ENCODE measurements around the gene ZC3H8. TPM values are rescaled to one million over a fixed set of nuclear protein-coding genes. Genes with fewer than 3 reads are reported as not detected.

Gene ZC3H8
- total RNA-seq, 1 experiment from 2014 or later, result 3.4 TPM

DNA sequence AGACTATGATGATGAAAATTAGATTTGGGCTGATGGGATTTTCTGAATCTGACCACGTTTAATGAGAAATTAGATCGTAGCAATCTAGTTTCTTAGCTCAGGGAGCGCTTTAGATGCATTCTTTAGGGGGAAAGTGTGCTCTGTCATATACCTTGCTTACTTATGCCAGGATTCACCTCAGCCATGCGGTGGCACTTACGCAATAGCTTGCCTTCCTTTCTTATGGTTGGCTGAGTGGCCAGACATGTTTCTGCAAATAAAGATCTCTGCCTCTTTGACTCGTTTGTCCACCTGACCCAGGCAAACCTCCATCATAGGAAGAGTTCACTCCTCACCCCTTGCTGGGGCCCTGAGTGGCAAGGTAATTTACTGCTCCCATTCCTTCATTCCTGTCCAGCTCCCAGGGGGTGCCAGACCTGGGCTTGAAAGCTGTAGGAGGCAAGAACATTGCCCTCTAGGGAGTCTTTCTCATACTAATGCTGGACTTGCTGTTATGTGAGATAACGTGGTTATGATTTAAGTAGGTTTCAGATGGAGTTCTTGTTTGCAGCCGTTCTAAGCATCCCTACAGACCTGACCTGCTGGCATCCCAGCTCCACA is 59.6 kb downstream of the ZC3H8 start:
- no peak for DNase-seq (ENCODE audit: low read depth)

GRCh38 chr2:112194482-112194881 is 60.4 kb downstream of the ZC3H8 start:
- no peak for DNase-seq (ENCODE audit: low read depth)

GRCh38 chr2:112194028-112194427 is 60.8 kb downstream of the ZC3H8 start:
- DNase-seq (ENCODE audit: low read depth), result no peak

DNA sequence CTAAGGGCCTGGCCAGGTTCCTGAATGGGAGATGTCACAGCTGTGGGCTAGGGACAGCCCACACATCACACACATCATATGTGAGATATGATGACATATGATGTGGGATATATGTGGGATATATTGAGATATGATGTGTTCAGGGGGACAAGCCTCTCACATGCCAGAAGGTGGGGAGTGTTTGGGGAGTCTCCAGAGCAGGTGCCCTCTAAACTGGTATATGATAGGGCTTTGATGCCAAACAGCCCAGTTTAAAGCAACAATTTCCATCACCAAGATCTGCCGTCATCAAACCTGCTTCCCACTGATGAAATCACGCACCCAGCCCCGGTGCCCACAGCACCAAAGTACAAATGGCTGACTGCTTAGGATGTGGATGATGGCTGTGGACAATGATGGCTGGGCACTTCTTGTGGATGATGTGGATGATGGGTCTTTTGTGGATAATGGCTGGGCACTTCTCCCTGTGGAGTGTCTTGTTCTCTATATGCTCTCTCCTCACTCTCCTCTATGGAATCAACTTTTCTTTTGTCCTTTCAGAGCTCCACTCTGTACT is 65.8 kb downstream of the ZC3H8 start:
- DNase-seq (ENCODE audit: low read depth), result no peak

GRCh38 chr2:112187805-112188596 is 66.8 kb downstream of the ZC3H8 start:
- DNase-seq (ENCODE audit: low read depth), result no peak

GRCh38 chr2:112187046-112187715 is 67.7 kb downstream of the ZC3H8 start:
- DNase-seq (ENCODE audit: low read depth), result no peak

GRCh38 chr2:112185131-112185530 is 69.7 kb downstream of the ZC3H8 start:
- DNase-seq (ENCODE audit: low read depth), result no peak

DNA sequence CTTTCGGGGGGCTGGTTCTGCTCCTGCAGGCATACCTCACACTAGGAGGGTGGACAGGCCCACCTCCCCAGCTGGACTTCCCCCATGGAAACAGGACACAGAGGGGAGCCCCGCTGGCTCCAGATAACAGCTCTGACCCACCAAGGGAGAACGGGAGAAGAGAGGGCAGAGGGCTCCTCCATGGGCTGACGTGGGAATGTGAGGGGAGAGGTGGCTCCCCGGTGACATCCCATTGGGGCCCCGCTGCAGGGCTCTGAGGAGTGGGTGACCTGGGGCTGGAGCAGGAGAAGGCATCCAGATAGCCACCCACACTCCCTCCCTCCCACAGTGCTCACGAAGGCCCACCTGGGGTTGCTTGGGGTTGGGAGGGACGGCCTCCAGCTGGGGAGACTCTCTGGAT is 70.7 kb downstream of the ZC3H8 start:
- no peak for DNase-seq (ENCODE audit: low read depth)

DNA sequence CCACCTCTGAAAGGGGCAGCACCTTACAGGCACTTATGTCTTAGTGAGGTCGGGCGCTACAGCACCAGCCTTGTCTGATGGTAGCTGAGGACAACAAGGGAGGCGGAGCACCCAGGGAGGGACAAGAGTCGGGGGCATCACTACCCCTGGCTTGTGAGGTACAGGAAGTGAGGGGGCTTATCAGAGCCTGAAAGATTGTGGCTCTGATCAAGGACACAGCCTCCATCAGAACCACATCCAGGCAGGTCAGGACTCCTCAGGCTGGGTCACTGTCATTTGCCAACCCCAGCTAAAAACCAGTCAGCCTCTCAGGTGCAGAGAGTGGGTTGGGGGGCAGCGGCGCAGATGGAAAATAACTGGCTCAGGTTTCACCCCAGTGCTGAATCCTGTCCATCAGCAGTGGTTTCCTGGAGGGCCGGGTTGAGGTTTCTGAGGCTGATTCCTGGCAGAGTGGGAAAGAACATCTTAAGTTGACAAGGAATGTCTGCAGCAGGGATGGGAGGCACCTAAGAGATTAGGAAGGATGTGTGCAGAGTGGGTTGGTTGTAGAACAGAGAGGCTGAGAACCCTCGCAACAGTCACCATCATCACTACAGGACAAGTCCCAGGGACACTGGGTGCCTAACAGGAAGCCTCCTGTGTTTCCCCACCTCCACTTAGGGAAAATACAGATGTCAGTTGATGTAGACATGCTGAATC is 71.4 kb downstream of the ZC3H8 start:
- no peak for DNase-seq (ENCODE audit: low read depth)

- no peak for DNase-seq (ENCODE audit: low read depth)
These were observed 72.2 kb downstream of the ZC3H8 start for GRCh38 chr2:112182581-112183034.

- DNase-seq (ENCODE audit: low read depth), result no peak
These were observed 73.1 kb downstream of the ZC3H8 start for GRCh38 chr2:112181571-112182290.

GRCh38 chr2:112175958-112176573 is 78.8 kb downstream of the ZC3H8 start:
- no peak for DNase-seq (ENCODE audit: low read depth)

- DNase-seq (ENCODE audit: low read depth), result no peak
These were observed 79.5 kb downstream of the ZC3H8 start for GRCh38 chr2:112175333-112175732.

GRCh38 chr2:112174383-112174782 is 80.5 kb downstream of the ZC3H8 start:
- no peak for DNase-seq (ENCODE audit: low read depth)

DNA sequence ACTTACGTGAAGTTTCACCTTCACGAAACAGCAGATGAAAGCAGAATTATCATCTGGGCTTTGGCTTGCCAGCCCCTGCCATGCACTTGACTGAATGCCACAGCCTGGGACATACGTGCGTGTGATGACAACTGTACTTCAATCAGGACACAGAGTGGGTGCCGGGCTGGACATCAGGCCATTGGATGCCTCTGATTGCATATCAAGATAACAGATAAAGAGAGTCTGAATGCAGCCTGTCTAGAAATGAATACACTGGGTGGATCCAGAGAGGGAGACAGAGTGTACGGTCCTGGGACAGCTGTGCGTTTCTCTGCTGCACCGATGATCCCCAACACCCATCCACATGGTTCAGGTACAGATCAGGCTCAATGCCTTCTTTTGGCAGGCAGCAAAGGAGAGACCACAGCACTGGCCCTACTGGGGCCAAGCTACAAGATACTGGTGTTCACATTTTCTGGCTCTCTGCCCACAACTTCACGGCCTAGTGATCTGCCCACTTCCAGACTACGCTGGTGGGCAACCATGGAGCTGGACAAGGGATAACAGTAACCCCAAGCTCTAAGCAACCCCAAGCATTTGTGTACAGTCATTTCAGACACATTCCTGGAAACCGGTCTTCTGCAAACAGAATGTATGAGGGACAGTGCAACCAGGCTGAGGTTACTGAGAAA is 81.1 kb downstream of the ZC3H8 start:
- no peak for DNase-seq (ENCODE audit: low read depth)

GRCh38 chr2:112170495-112170894 is 84.3 kb downstream of the ZC3H8 start:
- DNase-seq (ENCODE audit: low read depth), result no peak

GRCh38 chr2:112168422-112169124 is 86.3 kb downstream of the ZC3H8 start:
- peak; percentile 68 for DNase-seq (ENCODE audit: low read depth)

DNA sequence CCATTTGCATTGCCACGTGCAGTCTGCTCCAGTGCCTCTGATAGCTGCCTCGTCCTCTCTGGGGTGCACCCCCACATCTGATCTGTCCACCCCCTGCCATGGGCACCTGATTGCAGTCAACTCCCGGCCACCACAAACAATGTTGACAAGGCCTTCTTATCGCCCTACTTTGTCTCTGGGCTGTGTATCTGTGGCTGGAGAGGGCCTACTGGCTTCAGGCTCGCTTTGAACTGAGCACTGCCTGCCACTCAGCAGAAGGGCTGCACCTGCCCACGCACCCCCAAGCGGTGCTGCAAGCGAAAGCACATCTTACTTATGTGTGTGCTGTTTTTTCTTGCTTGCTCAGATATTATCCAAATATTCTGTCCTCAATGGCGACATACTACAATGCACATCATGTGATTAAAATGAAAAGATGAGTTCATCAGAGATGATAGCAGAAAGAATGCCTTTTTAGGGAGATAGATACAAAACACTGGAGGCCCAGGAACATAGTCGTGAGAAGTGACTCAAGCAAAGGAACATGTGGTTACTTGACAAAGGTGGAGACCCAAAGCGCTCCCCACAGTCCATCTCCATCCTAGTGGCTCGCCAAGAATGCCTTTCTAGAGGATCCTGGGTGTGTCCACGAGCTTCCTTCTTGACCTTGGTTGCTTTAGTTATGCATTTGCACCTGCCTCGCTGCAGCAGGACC is 87.9 kb downstream of the ZC3H8 start:
- DNase-seq (ENCODE audit: low read depth), result no peak

DNA sequence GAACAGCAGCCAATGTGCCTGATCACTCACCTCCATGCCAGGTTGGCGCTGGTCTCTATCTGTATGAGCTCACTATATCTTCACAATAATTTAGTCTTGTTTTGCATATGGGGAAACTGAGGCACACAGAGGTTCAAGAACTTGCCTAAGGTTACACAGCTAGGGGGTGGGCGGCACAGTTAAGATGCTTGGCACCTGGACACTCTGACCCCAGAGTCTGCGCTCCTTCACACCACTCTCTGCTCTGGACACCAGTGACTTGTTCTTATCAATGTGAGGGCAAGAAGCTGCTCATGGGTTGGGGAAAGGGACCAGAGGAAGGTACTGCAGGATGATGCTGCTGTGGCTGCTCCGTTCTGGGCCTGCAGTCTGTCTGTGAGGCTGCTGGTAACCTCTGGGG is 89.5 kb downstream of the ZC3H8 start:
- DNase-seq (ENCODE audit: low read depth), result no peak

Measured in LHCN-M2 (cell line).